ENCODE data around the gene SF3B3. TPM values are rescaled to one million over a fixed set of nuclear protein-coding genes. Genes with fewer than 3 reads are reported as not detected.

The SF3B3 gene
- total and polyA plus RNA-seq, 2 donors (not counting 3 experiments of a cell fraction or from before 2014, with no cell fraction given): 167 to 324 TPM

DNA sequence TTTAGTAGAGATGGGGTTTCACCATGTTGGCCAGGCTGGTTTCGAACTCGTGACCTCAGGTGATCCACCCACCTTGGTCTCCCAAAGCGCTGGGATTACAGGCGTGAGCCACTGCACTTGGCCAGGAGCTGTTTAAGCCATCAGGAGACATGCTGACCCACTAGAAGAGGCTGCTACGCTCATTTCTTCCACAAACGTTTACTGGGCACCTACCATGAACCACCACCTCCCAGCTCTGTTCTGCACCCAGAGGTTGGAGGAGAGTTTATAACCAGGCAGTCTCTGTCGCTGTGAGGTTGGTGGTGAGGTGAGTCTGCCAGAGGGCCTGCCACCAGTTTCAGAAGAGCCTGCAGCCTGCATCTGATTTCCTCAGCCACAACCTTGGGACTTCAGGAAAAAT lies 51.8 kb downstream of the SF3B3 start:
- ChIA-PET CTCF (interaction anchor here (3.0 kb wide), 1 partner anchor 8 kb away, joined by 12 read pairs; no protein-coding TSS in a partner anchor), POLR2A (no interaction called here)
- Histone ChIP-seq H3K4me2 (ENCODE audit: insufficient read depth, low read length) (no peak overlapping the region), H3K36me3 (ENCODE audit: control insufficient read depth in 2 of 2, extremely low read depth in 1 of 2, insufficient read depth in 2 of 2, low read length in 2 of 2) (peaks cover 11 to 19% of the 10 kb centered on the region in 2 experiments), H3K9me1 (replicated peaks; ENCODE audit: control insufficient read depth, extremely low read depth, insufficient read depth, low read length) (no peaks in the 10 kb centered on the region), H3K79me2 (ENCODE audit: control insufficient read depth, insufficient read depth, low read length) (peaks cover 4% of the 10 kb centered on the region), H3K27ac (ENCODE audit: insufficient read depth, low read depth, low read length) (peak overlapping the region; percentile 8), H3K27me3 (ENCODE audit: control insufficient read depth in 2 of 2, insufficient read depth in 2 of 2, low read length in 2 of 2) (no peaks in the 10 kb centered on the region), H3K9ac (replicated peaks; ENCODE audit: extremely low read depth, insufficient read depth, low read length) (no peak overlapping the region), H2AFZ (ENCODE audit: low read depth, low read length) (no peak overlapping the region), H3K4me1 (ENCODE audit: control insufficient read depth, extremely low read depth, insufficient read depth, low read length) (peaks cover 67% of the 10 kb centered on the region), H3K4me3 (replicated peaks in 1 of 3; ENCODE audit: insufficient read depth in 1 of 3, low read depth in 1 of 3, low read length in 3 of 3) (no peak overlapping the region), H4K20me1 (replicated peaks; ENCODE audit: control insufficient read depth, extremely low read depth, insufficient read depth, low read length) (no peaks in the 10 kb centered on the region), H3K9me3 (replicated peaks; ENCODE audit: control insufficient read depth, insufficient read depth, low read length) (no peaks in the 10 kb centered on the region)
- FAIRE-seq (no peak), DNase-seq (ENCODE audit: low read depth, low spot score) (no peak)
- BruUV-seq (replicated peaks): no TSS peak
- TF ChIP-seq POLR2AphosphoS5 (IDR thresholded peaks at IDR 0.05; ENCODE audit: insufficient read depth, low read depth, low read length): no peak
- no peak for TF ChIP-seq JUN (IDR thresholded peaks at IDR 0.05; ENCODE audit: borderline replicate concordance, insufficient read depth, insufficient read length, low read depth)
- no peak for TF ChIP-seq EZH2 (IDR thresholded peaks at IDR 0.05; ENCODE audit: borderline replicate concordance, low read depth, low read length, severe bottlenecking)
- no peak for TF ChIP-seq MYC (IDR thresholded peaks at IDR 0.05; ENCODE audit: low read depth, low read length)
- TF ChIP-seq GATA2 (IDR thresholded peaks at IDR 0.05; ENCODE audit: insufficient read depth, insufficient read length, low read depth, low read length): no peak
- TF ChIP-seq FOS (IDR thresholded peaks at IDR 0.05; ENCODE audit: borderline replicate concordance, insufficient read depth, low read length): no peak
- TF ChIP-seq, protein P1, sequence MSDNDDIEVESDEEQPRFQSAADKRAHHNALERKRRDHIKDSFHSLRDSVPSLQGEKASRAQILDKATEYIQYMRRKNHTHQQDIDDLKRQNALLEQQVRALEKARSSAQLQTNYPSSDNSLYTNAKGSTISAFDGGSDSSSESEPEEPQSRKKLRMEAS (IDR thresholded peaks at IDR 0.05; ENCODE audit: insufficient read depth, insufficient read length): no peak
- no peak for TF ChIP-seq POLR2A (IDR thresholded peaks at IDR 0.05; ENCODE audit: low read depth, low read length)
- TF ChIP-seq CTCF (IDR thresholded peaks at IDR 0.05; ENCODE audit: extremely low read depth in 1 of 2, insufficient read depth in 1 of 2, low read depth in 1 of 2, low read length in 2 of 2): no peak
- dilution Hi-C loops (cut with MboI; ENCODE audit: extremely low pct_ligation_motif_present, low sequenced_read_pairs) (no loop called here), intact Hi-C loops (cut with micrococcal nuclease) (loop anchor here (10.0 kb wide), 1 partner anchor 199 kb away; no protein-coding TSS in a partner anchor)

Data from endothelial cell of umbilical vein (primary cell).